Measurements from ENCODE around the gene SOD3.

- TF ChIP-seq EGR1 (IDR thresholded peaks at IDR 0.05; ENCODE audit: borderline replicate concordance in 1 of 2, low read depth in 2 of 2, low read length in 2 of 2): no peak
- no peak for TF ChIP-seq MYC (IDR thresholded peaks at IDR 0.05; ENCODE audit: insufficient read depth, insufficient read length, insufficient replicate concordance, low read length, severe bottlenecking)
- TF ChIP-seq RAD21 (IDR thresholded peaks at IDR 0.05; ENCODE audit: insufficient read depth, low read depth, low read length): no peak
- TF ChIP-seq POLR2A (IDR thresholded peaks at IDR 0.05; ENCODE audit: low read depth, low read length): no peak
- no peak for TF ChIP-seq CTCF (IDR thresholded peaks at IDR 0.05 in 2 of 3, conservative IDR thresholded peaks at IDR 0.05 in 1 of 3; ENCODE audit: control insufficient read depth in 2 of 3, extremely low read depth in 1 of 3, insufficient read depth in 1 of 3, low read depth in 3 of 3, low read length in 3 of 3)
- TF ChIP-seq ZNF687 (IDR thresholded peaks at IDR 0.05): no peak
- no peak for TF ChIP-seq HDAC2 (IDR thresholded peaks at IDR 0.05)
- TF ChIP-seq NFIC (IDR thresholded peaks at IDR 0.05; ENCODE audit: low read depth, low read length): no peak
- TF ChIP-seq EZH2 (IDR thresholded peaks at IDR 0.05; ENCODE audit: borderline replicate concordance, control insufficient read depth, low read depth, low read length): no peak
- no peak for TF ChIP-seq NFYB (IDR thresholded peaks at IDR 0.05; ENCODE audit: insufficient read depth, low read depth, low read length)
- no peak for TF ChIP-seq POLR2AphosphoS5 (IDR thresholded peaks at IDR 0.05; ENCODE audit: low read length)
These were observed 42.0 kb downstream of the SOD3 start for GRCh38 chr4:24837336-24837735.

All from GM12878 (cell line).